GM23248 (cell line): ENCODE results near the gene KREMEN1. TPM values are rescaled to one million over a fixed set of nuclear protein-coding genes. Genes with fewer than 3 reads are reported as not detected.

Experiments used
- DNase-seq: peaks from one replicate; pipeline ENCODE4 v3.0.0-alpha.2; 2015
- H2AFZ ChIP-seq: fragments of 200-600 bp; sonication (generic); 2 replicates; pipeline ENCODE4 v1.6.1; 2016; ENCODE audit warnings: antibody characterized with exemption
- H3F3A ChIP-seq: fragments of 200-600 bp; sonication (generic); 2 replicates; pipeline ENCODE4 v1.6.1; 2016; ENCODE audit warnings: mild to moderate bottlenecking, antibody characterized with exemption, mixed run types; ENCODE audit not compliant: insufficient read depth
- H3K27ac ChIP-seq: fragments of 200-600 bp; sonication (generic); 2 replicates; pipeline ENCODE4 v1.5.1; 2016; ENCODE audit warnings: mild to moderate bottlenecking
- H3K27me3 ChIP-seq: fragments of 200-600 bp; sonication (generic); replicated peaks from 2 replicates; pipeline ENCODE4 v1.6.1; 2016; ENCODE audit warnings: mild to moderate bottlenecking; ENCODE audit not compliant: insufficient read depth
- H3K36me3 ChIP-seq: fragments of 200-600 bp; sonication (generic); 2 replicates; pipeline ENCODE4 v1.6.1; 2016; ENCODE audit warnings: low read depth, mild to moderate bottlenecking
- H3K4me1 ChIP-seq: fragments of 200-600 bp; sonication (generic); 2 replicates; pipeline ENCODE4 v1.6.1; 2016; ENCODE audit warnings: mild to moderate bottlenecking; ENCODE audit not compliant: insufficient read depth
- H3K4me2 ChIP-seq: fragments of 200-600 bp; sonication (generic); one replicate; pipeline ENCODE4 v1.6.1; 2016; ENCODE audit warnings: mild to moderate bottlenecking; ENCODE audit not compliant: unreplicated experiment
- H3K4me3 ChIP-seq: fragments of 200-600 bp; sonication (generic); 2 replicates; pipeline ENCODE4 v1.5.1; 2016; ENCODE audit warnings: mild to moderate bottlenecking
- H3K79me2 ChIP-seq: fragments of 200-600 bp; sonication (generic); 2 replicates; pipeline ENCODE4 v1.6.1; 2016; ENCODE audit warnings: mild to moderate bottlenecking; ENCODE audit not compliant: insufficient read depth
- H3K9ac ChIP-seq: fragments of 200-600 bp; sonication (generic); 2 replicates; pipeline ENCODE4 v1.6.1; 2016; ENCODE audit warnings: mild to moderate bottlenecking
- H3K9me2 ChIP-seq: fragments of 200-600 bp; sonication (generic); 2 replicates; pipeline ENCODE4 v1.6.1; 2016; ENCODE audit warnings: mixed run types, mild to moderate bottlenecking, moderate library complexity; ENCODE audit not compliant: insufficient read depth
- H3K9me3 ChIP-seq: fragments of 200-600 bp; sonication (generic); one replicate; pipeline ENCODE4 v1.6.1; 2017; ENCODE audit warnings: low read depth
- H4K20me1 ChIP-seq: fragments of 200-600 bp; sonication (generic); 2 replicates; pipeline ENCODE4 v1.6.0; 2016; ENCODE audit not compliant: insufficient read depth
- EZH2 ChIP-seq: fragments of 200-600 bp; sonication (generic); IDR thresholded peaks from 2 replicates; pipeline ENCODE4 v1.6.1; 2018; ENCODE audit warnings: antibody characterized with exemption, mild to moderate bottlenecking; ENCODE audit not compliant: insufficient read depth, poor library complexity, severe bottlenecking
- EZH2phosphoT487 ChIP-seq: fragments of 200-600 bp; sonication (generic); IDR thresholded peaks from 2 replicates; pipeline ENCODE4 v1.6.1; 2018; ENCODE audit warnings: antibody characterized with exemption, moderate library complexity, mild to moderate bottlenecking, low read depth; ENCODE audit not compliant: insufficient read depth
- WGBS, 2 experiments: methylation state at CpG; one replicate each; pipeline ENCODE4 v1.1.6; 2015 to 2017; ENCODE audit warnings: low lambda C conversion rate in 2 of 2, low coverage in 1 of 2; ENCODE audit errors: missing lambda C conversion rate in 2 of 2; 5-methylcytosine and 5-hydroxymethylcytosine counted together
- in situ Hi-C: fragments of 300-500 bp; cut with MboI; formaldehyde crosslinking; loops from 2 replicates; pipeline ENCODE4 v1.15.0; 2020
- polyA plus RNA-seq: library from polyadenylated mRNA; unstranded; fragments of >200 nt; fragmentation: Nextera tagmentation; extraction: Ambion mirVana; gene quantifications from 2 replicates; pipeline ENCODE4 v1.2.1, GENCODE V29; 2016
- total RNA-seq: library from RNA; depleted of rRNA; stranded (reverse); fragments of >200 nt; shearing (Covaris generic); gene quantifications from 2 replicates; pipeline ENCODE4 v1.2.3, GENCODE V29; 2014

KREMEN1 gene
- total and polyA plus RNA-seq, 2 experiments from 2014 or later = 4.3 to 4.4 TPM

- WGBS, 2 experiments = 81 to 84% methylated on average over 6 of the region's 6 CpGs
These were observed 75.2 kb downstream of the KREMEN1 start for GRCh38 chr22:29148036-29148435.

DNA sequence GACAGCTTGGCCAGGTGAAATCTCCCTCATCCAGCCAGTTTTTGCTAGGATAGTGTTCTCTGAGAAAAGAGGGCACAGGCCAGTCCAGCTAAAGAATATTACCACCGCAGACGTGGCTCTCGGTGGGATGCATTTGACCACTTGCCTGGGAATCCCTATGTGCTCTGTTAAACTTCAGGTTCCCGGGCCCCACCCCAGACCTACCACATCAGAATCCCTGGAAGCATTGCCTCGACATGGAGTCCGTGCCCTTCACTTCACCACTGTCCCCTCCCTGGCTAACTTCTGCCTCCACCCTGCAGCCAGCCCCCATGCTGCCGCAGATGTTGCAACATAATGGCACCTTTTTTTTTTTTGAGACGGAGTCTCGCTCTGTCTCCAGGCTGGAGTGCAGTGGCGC, 76.0 kb downstream of the KREMEN1 start:
- H3K79me2 ChIP-seq = no peaks in the 10 kb centered on the region
- no peaks in the 10 kb centered on the region for H3K9me3 ChIP-seq
- no peak overlapping the region for H3K27ac ChIP-seq
- H3K36me3 ChIP-seq = no peaks in the 10 kb centered on the region
- H2AFZ ChIP-seq = no peak overlapping the region
- H3K9ac ChIP-seq = no peak overlapping the region
- no peak overlapping the region for H3K4me2 ChIP-seq
- H4K20me1 ChIP-seq = no peaks in the 10 kb centered on the region
- WGBS, 2 experiments = 88 to 90% methylated on average over 10 of the region's 10 CpGs
- no peak for TF ChIP-seq EZH2
- no peak for TF ChIP-seq EZH2phosphoT487
- no peak overlapping the region for H3K4me3 ChIP-seq
- in situ Hi-C loops = loop anchor here (25.0 kb wide), 1 partner anchor 287 kb away; no protein-coding TSS in a partner anchor
- H3K9me2 ChIP-seq = no peaks in the 10 kb centered on the region
- H3K4me1 ChIP-seq = no peaks in the 10 kb centered on the region
- no peaks in the 10 kb centered on the region for H3K27me3 ChIP-seq
- no peak for DNase-seq
- H3F3A ChIP-seq = no peaks in the 10 kb centered on the region

More at GRCh38 chr22:29148036-29148435, 75.2 kb downstream of the KREMEN1 start:
- Histone ChIP-seq H3K4me2 (no peak overlapping the region), H3K9me2 (no peaks in the 10 kb centered on the region), H4K20me1 (no peaks in the 10 kb centered on the region), H3K4me3 (no peak overlapping the region), H3K4me1 (no peaks in the 10 kb centered on the region), H2AFZ (no peak overlapping the region), H3K36me3 (no peaks in the 10 kb centered on the region), H3K9ac (no peak overlapping the region), H3K27me3 (no peaks in the 10 kb centered on the region), H3K9me3 (no peaks in the 10 kb centered on the region), H3K27ac (no peak overlapping the region), H3K79me2 (no peaks in the 10 kb centered on the region), H3F3A (no peaks in the 10 kb centered on the region)
- DNase-seq = no peak
- in situ Hi-C loops = loop anchor here (25.0 kb wide), 1 partner anchor 286 kb away; no protein-coding TSS in a partner anchor
- TF ChIP-seq EZH2 = no peak
- no peak for TF ChIP-seq EZH2phosphoT487

GRCh38 chr22:29149841-29150555, 77.2 kb downstream of the KREMEN1 start:
- no peak for DNase-seq
- in situ Hi-C loops = loop anchor here (25.0 kb wide), 1 partner anchor 288 kb away; no protein-coding TSS in a partner anchor
- H3F3A ChIP-seq = no peaks in the 10 kb centered on the region
- H3K4me2 ChIP-seq = no peak overlapping the region
- no peaks in the 10 kb centered on the region for H3K4me1 ChIP-seq
- no peaks in the 10 kb centered on the region for H3K27me3 ChIP-seq
- H3K9ac ChIP-seq = no peak overlapping the region
- no peaks in the 10 kb centered on the region for H3K9me3 ChIP-seq
- no peaks in the 10 kb centered on the region for H3K79me2 ChIP-seq
- H3K36me3 ChIP-seq = no peaks in the 10 kb centered on the region
- H3K27ac ChIP-seq = no peak overlapping the region
- H3K9me2 ChIP-seq = no peaks in the 10 kb centered on the region
- no peak overlapping the region for H3K4me3 ChIP-seq
- no peak for TF ChIP-seq EZH2phosphoT487
- TF ChIP-seq EZH2 = no peak
- H2AFZ ChIP-seq = no peak overlapping the region
- WGBS, 2 experiments = 63 to 71% methylated on average over 16 of the region's 16 CpGs
- no peaks in the 10 kb centered on the region for H4K20me1 ChIP-seq

DNA sequence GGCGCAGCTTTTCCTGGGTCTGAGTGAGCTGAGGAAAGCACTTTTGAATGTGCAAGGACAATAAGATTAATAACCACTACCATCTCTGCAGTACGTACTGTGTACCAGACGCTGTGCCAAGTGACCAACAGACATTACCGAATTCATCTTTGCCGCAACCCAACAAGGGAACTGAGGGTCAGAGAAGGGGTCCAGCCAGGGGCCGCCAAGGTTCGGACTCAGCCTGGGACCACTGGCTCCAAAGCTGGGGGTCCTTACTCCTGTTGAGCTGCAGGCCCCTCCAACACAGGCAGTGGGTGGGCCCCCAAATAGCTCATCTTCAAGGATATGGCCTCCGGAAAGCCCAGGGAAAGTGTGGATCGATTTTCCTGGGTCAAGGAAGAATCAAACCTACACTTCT, 77.9 kb downstream of the KREMEN1 start:
- Histone ChIP-seq H2AFZ (no peak overlapping the region), H3K4me1 (no peaks in the 10 kb centered on the region), H3K36me3 (no peaks in the 10 kb centered on the region), H3K27ac (no peak overlapping the region), H3K79me2 (no peaks in the 10 kb centered on the region), H3K9me2 (no peaks in the 10 kb centered on the region), H4K20me1 (no peaks in the 10 kb centered on the region), H3K4me2 (no peak overlapping the region), H3F3A (no peaks in the 10 kb centered on the region), H3K9ac (no peak overlapping the region), H3K9me3 (no peaks in the 10 kb centered on the region), H3K27me3 (no peaks in the 10 kb centered on the region), H3K4me3 (no peak overlapping the region)
- 90 to 91% methylated on average over 9 of the region's 9 CpGs for WGBS, 2 experiments
- in situ Hi-C loops = no loop called here
- DNase-seq = no peak
- TF ChIP-seq EZH2 = no peak
- TF ChIP-seq EZH2phosphoT487 = no peak
